HG03159 (cell line): ENCODE measurements around the gene ADD3.
"Not testable (repeated sequence)": the region's sequence is repeated elsewhere in the genome, so short reads cannot be mapped to it uniquely, and the experiment has no call there.

Experiments used
- ATAC-seq: cut with Tn5 transposase; IDR thresholded peaks from one replicate; pipeline ENCODE4 v1.9.1; 2021; ENCODE audit warnings: mild to moderate bottlenecking, moderate library complexity; ENCODE audit not compliant: unreplicated experiment

The ADD3 gene

DNA sequence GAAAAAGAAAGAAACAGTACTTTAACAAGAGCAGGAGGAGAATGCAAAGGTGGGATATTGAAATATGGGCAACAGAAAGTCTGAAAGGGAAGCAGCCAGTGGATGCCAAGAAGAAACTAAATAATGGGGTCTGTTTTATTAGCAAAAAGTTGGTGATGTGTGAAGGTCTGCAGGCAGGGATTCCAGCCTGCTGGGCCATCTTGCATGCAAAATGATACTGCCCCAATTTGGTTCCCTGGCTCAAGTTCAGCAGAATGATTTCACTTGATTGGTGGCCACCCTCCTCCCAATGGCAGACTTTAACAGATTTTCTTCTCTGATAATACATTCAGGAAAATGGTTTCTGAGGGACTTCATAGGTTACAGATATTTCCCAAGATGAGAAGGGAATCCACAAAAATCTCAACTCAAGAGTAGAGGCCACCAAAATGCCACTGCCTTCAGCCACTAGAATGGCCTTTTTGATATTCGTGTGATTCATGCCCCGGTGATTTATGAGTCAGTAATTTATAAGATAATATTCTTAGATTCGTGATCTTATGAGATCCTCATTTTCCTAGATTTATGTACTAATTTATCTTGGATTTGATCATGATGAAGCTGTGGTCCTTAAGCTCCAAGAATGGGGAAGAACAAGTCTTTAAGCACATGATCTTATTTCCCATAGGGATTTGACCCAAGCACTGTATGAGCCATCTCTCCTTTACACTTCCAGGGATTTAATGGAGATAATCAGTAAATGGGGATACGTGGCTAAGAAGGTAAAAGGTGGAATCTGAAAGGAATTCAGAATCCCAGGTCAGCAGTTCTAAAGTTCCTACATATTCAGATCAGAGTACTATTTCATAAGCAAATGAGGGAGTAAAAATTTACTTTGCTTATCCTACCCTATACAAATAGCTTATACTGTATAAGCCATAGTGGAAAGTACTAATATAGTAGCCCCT lies 32.3 kb upstream of the ADD3 start:
- no peak for ATAC-seq

DNA sequence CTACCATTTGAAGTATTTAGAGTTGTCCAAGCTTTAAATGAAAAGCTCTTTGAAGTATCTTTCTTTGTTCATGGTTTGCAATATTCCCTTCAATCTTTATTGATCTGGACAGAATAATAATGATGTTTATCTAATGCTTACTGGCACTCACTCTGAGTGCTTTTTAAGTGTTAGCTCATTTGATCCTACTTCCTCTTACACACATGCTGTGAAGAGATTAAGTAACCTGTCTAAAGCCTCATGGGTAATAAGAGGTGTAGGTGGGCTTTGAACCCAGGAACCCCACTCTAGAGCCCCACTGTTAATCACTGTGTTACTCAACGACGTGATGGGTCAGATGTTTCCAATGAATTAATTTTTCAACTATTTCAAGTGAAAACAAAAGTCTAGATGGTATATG lies 31.1 kb upstream of the ADD3 start:
- no peak for ATAC-seq

DNA sequence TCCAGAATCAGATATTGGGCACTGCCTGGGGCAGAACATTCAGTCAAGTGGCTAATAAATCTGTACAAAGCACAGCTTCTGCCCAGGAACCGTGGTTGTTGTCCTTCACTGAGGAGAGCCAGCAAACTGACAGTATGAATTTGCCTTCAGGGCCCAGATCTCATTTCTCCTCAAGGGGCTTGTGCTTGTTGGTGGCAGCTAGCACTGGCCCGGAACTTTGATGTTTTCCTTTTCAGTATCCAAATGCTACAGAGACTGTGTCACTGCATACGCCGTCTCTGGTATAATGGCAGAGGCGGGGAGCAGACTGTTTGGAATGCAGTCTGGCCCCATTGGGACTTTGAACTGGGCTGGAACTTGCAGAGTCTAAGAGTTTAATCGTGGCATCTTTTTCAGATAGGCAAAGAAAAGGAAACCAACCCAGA lies 30.4 kb upstream of the ADD3 start:
- ATAC-seq = no peak

DNA sequence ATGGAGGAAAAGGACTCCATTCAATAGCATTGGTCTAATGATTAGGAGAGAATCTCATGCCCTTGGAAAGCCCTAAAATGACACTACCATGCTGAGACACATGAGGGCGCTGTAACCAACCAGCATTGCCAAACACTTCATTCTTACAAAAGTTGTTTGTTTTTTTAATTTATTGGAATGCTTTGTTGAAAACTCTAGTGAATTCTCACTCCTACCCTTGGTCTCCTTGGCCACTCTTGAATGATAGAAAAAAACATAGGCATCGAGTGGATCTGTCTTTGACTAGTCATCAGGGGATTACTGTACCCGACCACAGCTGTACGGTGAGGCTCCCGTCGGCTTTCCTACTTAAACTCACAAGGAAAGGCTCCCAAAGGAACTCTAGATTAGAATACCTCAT lies 29.3 kb upstream of the ADD3 start:
- ATAC-seq = no peak

DNA sequence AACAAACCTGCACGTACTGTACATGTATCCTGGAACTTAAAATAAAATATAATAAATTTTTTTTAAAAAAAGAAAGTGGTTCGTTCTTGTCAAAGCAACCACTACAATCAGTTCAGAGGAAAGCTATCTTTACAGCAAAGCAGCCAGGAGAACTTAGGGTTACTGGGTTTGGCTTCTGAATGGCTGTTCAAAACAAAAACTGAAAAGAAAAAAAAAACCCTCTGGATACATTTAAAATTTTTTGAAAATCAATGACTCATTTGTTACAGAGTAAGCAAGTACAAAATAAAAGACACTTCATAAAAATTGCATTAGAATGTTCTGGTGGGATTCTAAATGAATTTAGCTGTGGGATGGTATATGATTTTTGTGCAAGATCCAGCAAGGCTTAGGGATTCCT lies 28.6 kb upstream of the ADD3 start:
- ATAC-seq = no peak

DNA sequence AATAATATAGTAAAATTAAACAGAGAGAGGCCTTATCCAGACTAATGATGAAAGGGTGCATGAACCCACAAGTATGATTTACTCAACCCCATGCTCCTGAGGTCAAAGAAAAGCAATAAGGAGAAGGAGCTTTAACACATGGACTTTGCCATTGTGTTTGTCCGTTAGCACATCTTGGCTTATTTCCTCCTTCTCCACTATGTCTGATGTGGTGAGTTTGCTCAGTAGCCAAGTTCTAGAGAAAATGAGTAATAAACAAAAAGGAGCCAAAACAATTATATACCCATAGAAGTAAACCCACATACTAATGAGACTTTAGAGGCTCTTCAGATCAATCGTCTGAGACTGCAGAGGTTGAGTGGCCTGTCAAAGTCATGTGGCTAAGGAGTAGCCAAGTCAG lies 26.1 kb upstream of the ADD3 start:
- ATAC-seq = no peak

DNA sequence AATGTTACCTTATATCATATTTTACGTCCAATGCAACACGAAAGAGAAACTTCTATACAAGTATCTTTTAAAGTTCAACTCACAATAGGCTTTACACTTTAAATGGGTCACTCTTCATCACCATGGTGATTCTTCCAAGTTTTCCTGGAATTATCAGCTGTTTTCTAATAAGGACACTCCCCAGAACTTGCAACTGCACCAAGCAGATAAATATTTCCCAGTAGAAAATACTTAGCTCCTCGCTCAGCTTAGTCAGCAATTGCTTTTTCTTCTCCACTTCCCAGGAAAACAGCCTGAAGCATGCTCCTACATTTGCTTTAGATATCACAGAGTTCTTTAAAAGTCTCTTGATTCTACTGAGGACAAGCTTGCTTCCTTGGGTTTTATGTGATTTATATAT lies 25.7 kb upstream of the ADD3 start:
- no peak for ATAC-seq

DNA sequence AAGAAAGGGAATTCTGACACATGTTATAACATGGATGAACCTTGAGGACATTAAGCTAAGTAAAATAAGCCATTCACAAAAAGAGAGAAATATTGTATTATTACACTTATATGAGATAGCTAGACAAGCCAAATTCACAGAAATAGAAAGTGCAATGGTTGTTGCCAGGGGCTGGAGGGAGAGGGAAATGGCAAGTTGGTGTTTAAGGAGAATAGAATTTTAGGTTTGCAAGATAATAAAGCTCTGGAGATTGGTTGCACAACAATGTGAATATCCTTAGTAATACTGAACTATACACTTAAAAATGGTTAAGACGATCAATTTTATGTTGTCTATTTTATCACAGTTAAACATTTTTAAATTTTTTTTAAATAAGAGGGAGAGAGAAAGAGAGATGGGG lies 25.0 kb upstream of the ADD3 start:
- no peak for ATAC-seq

DNA sequence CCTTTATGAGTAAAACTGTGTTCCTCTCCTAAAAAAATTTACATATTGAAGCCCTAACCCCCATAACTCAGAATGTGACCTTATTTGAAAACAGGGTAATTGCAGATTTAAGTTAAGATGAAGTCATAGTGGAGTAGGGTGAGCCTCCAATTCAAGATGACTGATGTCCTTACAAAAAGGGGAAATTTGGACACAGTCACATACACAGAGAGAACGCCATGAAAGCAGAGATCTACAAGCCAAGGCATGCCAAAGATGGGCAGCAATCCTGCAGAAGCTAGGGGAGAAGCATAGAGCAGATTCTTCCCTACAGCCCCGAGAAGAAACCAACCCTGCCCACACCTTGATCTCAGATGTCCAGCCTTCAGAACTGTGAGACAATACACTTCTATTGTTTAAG lies 23.8 kb upstream of the ADD3 start:
- ATAC-seq = no peak

DNA sequence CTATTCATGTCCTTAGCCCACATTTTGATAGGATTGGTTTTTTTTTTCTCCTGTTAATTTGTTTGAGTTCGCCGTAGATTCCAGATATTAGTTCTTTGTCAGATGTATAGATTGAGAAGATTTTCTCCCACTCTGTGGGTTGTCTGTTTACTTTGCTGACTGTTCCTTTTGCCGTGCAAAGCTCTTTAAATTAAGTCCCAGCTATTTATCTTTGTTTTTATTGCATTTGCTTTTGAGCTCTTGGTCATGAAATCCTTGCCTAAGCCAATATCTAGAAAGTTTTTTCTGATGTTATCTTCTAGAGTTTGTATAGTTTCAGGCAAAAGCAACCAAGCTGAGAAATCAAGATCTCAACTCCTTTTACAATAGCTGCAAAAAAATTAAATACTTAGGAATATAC lies 22.0 kb upstream of the ADD3 start:
- not testable (repeated sequence) for ATAC-seq

DNA sequence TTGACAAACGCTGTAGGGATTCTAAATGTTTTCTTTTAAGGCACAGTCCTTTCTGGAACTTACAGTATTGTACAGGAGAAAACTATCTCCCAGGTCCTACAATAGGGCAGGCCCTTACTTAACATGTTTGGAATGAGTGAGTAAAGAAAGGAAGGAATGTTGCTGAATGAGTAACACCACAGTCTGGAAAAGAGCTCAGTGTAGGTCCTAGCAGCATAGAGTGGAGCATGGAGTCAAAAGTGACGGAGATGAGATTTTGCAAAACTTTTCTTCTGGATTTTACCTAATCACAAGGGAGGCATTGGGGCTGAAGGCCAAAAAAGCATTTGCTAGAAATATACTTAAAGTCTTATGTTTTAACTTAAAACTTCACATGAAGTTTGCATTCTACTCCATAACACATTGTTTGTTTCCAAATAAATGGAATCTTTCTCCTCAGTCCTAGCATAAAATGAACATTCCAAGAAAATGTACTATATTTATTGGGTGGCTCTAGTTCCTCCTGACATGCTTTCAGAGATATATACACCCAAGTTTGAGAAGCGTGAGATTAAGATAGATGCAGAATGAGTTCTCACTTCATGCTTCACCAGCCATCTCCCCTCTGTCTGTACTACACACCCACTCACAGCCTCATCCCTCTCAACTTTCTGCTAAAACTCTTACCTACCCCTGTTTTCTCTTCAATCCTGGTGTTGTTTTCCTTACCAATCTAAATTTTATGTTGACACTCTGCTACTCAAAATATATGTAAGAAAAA lies 20.2 kb upstream of the ADD3 start:
- ATAC-seq = no peak

DNA sequence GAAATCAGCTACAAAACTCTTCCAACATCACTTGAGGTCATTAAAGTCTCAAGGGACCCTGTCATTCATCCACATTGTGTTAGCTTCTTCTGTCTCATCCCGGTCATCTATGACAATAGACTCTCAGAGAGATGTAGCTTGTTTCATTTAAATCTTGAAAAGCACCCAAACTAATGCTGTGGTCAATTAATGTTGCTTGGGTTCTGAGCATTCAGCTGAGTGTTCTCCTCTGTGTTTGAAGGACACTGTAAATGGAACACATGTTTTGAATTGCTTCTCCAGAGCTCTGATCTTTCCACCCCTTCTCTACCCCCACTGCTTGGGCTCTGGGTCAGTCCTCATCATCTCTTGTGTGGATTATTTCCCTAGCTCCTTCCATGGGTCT lies 19.6 kb upstream of the ADD3 start:
- ATAC-seq = no peak

DNA sequence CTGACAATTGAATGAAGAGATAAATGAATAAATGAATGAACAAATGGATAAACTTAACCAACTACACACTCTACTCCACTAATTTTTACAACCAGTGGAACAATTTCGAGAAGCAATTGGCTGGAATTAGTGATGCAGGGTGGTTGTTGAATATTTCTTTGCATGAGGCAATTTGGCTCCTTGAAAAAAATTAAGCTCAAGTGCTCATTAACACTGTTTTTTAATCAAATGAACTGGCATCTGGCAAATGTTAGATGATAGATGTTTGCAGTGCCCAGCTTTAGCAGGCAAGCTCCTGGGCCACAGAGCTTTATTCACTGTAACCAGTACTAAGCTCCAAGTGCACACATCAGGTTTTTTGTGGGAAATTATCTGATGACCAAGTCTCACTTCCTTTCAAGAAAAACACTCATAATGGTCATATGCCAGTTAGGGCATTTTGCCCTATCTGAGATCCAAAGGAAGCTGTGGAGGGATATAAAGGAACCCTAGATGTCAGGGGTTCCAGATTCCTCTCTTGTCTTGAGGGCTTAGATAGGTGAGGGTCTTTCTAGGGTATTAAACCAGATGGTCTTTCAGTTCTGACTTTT lies 16.4 kb upstream of the ADD3 start:
- ATAC-seq = no peak

DNA sequence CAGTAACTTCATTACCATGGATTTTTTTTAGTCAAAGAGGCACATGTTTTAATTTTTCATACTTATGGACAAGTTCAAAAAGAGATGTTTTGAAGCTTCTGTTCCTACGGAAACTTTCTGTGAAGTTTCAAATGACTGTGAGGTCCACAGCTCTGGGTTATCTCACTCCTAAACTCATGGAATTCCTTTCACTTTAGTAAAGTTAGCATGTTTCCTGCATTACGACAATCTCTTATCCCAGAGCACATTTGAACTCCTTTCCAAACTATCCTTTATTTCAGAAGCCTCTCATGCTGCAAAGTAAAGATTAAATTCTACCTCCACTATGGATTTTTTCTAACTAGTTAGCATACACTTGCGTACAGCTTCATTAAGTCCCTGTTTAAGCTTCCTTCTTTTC lies 15.3 kb upstream of the ADD3 start:
- no peak for ATAC-seq

DNA sequence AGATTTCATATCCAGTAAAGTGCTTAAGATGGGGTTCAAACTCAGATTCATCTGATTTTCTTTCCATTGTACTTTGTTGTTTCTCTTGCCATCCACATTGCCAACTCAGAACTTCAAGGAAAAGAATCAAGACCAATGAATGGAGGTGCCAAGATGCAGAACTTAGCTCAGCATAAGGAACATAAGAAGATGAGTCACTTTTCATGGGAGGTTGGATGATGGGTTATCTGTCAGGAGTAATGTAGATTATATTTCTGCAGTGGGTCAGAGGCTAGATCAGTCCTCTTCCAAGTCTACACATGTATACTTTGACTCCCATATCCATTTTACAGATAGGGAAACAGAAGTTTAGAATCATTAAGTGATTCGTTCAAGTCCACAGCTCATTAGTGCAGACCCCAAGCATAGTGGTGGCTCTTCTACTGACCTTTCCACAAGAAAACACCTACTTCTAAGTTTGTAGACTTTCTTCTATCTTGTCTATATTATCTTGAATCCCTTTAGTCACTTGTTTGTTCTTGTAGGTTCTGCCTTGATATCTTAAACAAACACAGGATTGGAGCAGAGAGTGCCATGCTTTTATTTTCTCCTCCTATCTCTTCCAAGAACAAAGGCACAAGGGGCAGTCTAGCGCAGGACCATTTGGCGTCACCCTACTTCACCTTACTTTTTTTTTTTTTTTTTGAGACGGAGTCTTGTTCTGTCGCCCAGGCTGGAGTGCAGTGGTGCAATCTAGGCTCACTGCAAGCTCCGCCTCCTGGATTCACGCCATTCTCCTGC lies 14.0 kb upstream of the ADD3 start:
- no peak for ATAC-seq

DNA sequence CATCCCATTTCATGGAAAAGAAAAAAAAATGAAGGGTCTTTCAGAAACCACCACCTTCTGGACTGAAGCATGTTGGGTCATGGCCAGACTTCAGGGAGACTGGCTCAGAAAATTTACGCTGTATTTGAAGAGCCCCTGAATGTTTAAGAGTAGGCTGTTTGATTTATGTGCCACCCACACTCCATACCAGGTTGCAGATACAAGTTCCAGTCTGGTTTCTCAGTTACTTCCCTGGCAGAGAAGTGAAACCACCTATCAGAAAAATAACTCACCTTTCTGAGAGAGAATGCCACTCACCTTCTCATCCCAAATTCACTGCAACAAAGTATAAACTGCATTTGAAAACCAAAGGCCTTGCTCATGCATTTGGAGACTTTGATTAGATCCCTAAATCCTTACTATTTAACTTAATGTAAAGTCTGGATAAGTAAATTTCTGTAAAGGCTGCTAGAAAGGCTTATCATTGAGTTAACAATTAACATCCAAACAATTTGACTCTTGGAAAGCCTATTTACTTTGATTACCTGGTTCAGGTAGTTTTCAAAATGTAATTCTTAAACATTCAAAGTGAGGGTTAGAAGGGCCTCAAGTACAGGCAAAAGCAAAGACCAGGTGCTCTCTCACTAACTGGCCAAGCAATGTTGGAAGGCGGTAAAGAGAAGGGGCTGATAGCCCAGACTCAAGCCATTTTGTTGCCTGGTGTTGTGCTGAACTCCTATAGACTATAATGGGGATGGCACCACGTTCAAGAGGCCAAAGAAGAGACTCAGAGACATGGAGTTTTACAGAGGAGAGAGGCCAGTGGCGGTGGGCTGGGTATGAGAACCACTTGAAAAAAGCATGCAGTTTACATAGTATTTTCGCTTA lies 12.8 kb upstream of the ADD3 start:
- no peak for ATAC-seq

DNA sequence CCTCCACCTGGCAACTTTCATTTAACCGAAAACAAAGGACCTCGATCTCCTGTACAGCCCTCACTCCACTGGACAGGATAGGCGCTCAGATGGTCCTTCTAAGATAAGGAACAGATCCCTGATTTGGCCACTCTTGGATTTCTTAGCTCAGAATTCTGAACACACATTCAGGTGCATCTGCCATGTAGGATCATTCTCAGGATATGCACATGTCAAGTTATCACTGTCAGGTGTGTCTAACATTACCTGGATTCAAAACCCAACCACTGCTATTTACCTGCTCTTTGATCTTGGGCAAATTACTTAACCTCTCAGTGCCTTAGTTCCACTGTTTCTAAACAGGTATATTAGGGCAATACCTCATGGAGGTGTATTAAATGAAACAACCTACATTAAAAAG lies 12.2 kb upstream of the ADD3 start:
- ATAC-seq = no peak

DNA sequence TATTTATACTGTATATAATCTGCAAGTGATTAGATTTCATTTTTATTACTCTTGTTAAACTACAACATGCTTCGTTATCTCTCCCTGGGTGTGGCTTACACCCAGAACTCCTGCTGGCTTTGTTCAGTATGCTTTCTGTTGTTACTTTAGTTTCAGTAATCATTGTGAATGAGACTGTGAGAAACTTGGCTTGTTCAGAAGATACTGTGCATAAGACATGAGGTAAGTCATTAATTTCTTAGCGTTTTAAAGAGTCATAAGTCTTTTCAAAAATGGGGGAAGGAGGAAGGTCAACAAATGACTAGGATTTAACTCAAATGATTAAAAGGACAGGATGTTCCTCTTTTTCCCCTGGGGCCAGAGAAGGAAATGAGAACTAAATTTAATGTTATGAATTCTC lies 11.6 kb upstream of the ADD3 start:
- peak; percentile 83 for ATAC-seq

DNA sequence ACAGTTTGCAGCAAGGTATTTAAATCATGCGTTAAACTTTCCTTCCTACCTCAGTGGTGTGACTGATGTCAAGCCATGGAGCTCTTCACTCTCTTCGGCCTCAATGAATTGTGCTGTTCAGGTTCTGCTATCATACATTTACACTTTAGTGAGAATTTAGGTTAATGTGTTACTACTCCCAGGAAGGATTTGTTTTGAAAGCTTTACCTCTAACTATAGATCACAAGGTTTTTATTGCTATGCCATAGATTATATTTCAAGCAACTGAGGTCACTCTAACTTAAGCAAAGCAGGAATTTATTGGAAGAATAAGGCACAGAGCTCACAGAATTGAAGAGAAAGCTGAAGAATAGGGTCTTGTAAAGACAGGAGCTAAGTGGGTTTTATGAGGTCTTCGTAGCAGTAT lies 11.0 kb upstream of the ADD3 start:
- ATAC-seq = no peak

DNA sequence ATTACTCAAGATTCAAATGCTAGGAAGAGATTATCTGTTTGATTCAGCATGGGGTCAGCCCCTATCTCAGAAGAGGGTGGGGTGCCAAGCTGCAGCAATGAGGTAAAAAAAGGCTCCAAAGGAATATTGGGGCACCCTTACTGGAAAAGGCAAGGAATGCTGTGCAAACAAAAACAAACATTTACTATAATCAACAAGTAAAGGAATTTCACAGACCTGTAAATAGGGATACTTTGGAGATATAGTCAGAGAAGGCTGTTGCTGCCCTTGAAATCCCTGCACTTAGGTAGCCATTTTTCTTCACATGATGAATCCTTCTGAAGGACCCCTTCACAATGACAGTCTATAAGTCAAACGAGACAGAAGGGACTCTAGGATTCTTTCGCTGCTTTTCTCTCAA lies 10.6 kb upstream of the ADD3 start:
- no peak for ATAC-seq
